Testis (tissue), 2 donors: ENCODE measurements around the gene FAM199X.

ENCODE experiments used
- POLR2A ChIP-seq: fragments of 450-650 bp; IDR thresholded peaks from one replicate; pipeline ENCODE4 v1.6.1; 2017; ENCODE audit warnings: antibody characterized with exemption, mild to moderate bottlenecking, moderate library complexity
- TF ChIP-seq, protein P1 (sequence below), 3 experiments: fragments of 450-650 bp in 2 of 3; fragments of 200-600 bp in 1 of 3; sonication (generic) in 1 of 3; IDR thresholded peaks; one replicate each; pipeline ENCODE4 v1.5.1; 2016 to 2019; ENCODE audit warnings: antibody characterized with exemption in 3 of 3, mild to moderate bottlenecking in 2 of 3, moderate library complexity in 1 of 3

- TF ChIP-seq, protein P1, sequence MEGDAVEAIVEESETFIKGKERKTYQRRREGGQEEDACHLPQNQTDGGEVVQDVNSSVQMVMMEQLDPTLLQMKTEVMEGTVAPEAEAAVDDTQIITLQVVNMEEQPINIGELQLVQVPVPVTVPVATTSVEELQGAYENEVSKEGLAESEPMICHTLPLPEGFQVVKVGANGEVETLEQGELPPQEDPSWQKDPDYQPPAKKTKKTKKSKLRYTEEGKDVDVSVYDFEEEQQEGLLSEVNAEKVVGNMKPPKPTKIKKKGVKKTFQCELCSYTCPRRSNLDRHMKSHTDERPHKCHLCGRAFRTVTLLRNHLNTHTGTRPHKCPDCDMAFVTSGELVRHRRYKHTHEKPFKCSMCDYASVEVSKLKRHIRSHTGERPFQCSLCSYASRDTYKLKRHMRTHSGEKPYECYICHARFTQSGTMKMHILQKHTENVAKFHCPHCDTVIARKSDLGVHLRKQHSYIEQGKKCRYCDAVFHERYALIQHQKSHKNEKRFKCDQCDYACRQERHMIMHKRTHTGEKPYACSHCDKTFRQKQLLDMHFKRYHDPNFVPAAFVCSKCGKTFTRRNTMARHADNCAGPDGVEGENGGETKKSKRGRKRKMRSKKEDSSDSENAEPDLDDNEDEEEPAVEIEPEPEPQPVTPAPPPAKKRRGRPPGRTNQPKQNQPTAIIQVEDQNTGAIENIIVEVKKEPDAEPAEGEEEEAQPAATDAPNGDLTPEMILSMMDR (IDR thresholded peaks at IDR 0.05), result no peak
- TF ChIP-seq POLR2A, result no peak
These were observed 17.4 kb downstream of the FAM199X start for GRCh38 chrX:104183685-104184084.
